Esophagus squamous epithelium (tissue), 5 donors: ENCODE results near the gene USE1. TPM values are rescaled to one million over a fixed set of nuclear protein-coding genes. Genes with fewer than 3 reads are reported as not detected.

ENCODE experiments used
- DNase-seq: peaks from one replicate; lab custom pipeline; 2025; lab: John Stamatoyannopoulos, UW
- H3K27ac ChIP-seq, 4 donors: fragments of 200-600 bp; sonication (generic); one replicate each; pipeline ENCODE4 v1.5.1; 2016 to 2019; ENCODE audit warnings: mild to moderate bottlenecking in 1 of 4
- H3K27me3 ChIP-seq, 4 donors: fragments of 200-600 bp; sonication (generic); 1 replicate in 3 of 4; 2 replicates in 1 of 4; pipeline versions ENCODE4 v1.5.1 to v1.6.0; 2017 to 2021; ENCODE audit warnings: antibody characterized with exemption in 1 of 4
- H3K36me3 ChIP-seq, 3 donors: fragments of 200-600 bp; sonication (generic); one replicate each; pipeline ENCODE4 v1.5.1; 2016 to 2019
- H3K4me1 ChIP-seq, 3 donors: fragments of 200-600 bp; sonication (generic); one replicate each; pipeline ENCODE4 v1.5.1; 2017 to 2019
- H3K4me3 ChIP-seq, 4 donors: fragments of 200-600 bp; sonication (generic); 1 replicate in 3 of 4; 2 replicates in 1 of 4; pipeline ENCODE4 v1.5.1; 2016 to 2019; ENCODE audit warnings: mild to moderate bottlenecking in 2 of 4, moderate library complexity in 1 of 4
- H3K9me3 ChIP-seq, 3 donors: fragments of 200-600 bp; sonication (generic); one replicate each; pipeline ENCODE4 v1.5.1; 2016 to 2019
- CTCF ChIP-seq, 6 experiments: fragments of 450-650 bp in 4 of 6; fragments of 200-600 bp in 2 of 6; sonication (generic) in 2 of 6; IDR thresholded peaks; one replicate each; pipeline ENCODE4 v1.5.1; 2016 to 2019; ENCODE audit warnings: antibody characterized with exemption in 6 of 6, mild to moderate bottlenecking in 4 of 6, moderate library complexity in 4 of 6
- POLR2A ChIP-seq, 4 donors: fragments of 450-650 bp; IDR thresholded peaks; one replicate each; pipeline ENCODE4 v1.6.1; 2017; ENCODE audit warnings: antibody characterized with exemption in 4 of 4, mild to moderate bottlenecking in 4 of 4, moderate library complexity in 3 of 4
- WGBS, 2 donors: methylation state at CpG; one replicate each; pipeline ENCODE4 v1.1.5; 2018; 5-methylcytosine and 5-hydroxymethylcytosine counted together
- intact Hi-C: fragments of 100-400 bp; cut with DNase I; formaldehyde crosslinking; loops from one replicate; pipeline ENCODE4 v1.15.0; 2022
- total RNA-seq, 4 donors: library from RNA; depleted of rRNA; stranded (reverse); fragments of >200 nt; gene quantifications; one replicate each; pipeline ENCODE4 v1.1.0, GENCODE V29; 2016
- donor health status: DM: yes; HTN: yes; CAD: no.

Gene USE1
- total RNA-seq, 4 donors from 2014 or later = 11.2 to 22.5 (median 17.6) TPM

- Histone ChIP-seq H3K9me3 (no peaks in the 10 kb centered on the region), H3K4me3 (peak overlapping the region; percentile 81 to 95 (median 90)), H3K4me1 (peaks cover 23 to 74% (median 38%) of the 10 kb centered on the region in 3 donors), H3K27me3 (no peaks in the 10 kb centered on the region), H3K27ac (peak overlapping the region; percentile 90 to 94 (median 92)), H3K36me3 (no peaks in the 10 kb centered on the region)
- DNase-seq = no peak
- WGBS, 2 donors = 7 to 15% methylated on average over 11 to 12 of the region's 21 CpGs
- TF ChIP-seq CTCF (IDR thresholded peaks at IDR 0.05) (no peak), POLR2A (IDR thresholded peaks at IDR 0.05) (no peak)
- intact Hi-C loops = no loop called here
Measured at GRCh38 chr19:17246681-17247425, 31.7 kb downstream of the USE1 start.

- Histone ChIP-seq H3K27ac (peak overlapping the region; percentile 42 to 94 (median 80)), H3K4me3 (no peak overlapping the region), H3K27me3 (no peaks in the 10 kb centered on the region), H3K4me1 (peaks cover 17 to 61% (median 30%) of the 10 kb centered on the region in 3 donors), H3K36me3 (no peaks in the 10 kb centered on the region), H3K9me3 (no peaks in the 10 kb centered on the region)
- intact Hi-C loops = no loop called here
- no peak for DNase-seq
- TF ChIP-seq POLR2A (IDR thresholded peaks at IDR 0.05) (no peak), CTCF (IDR thresholded peaks at IDR 0.05) (no peak)
- 69 to 71% methylated on average over 14 to 15 of the region's 21 CpGs for WGBS, 2 donors
Measured at GRCh38 chr19:17248011-17248776, 33.0 kb downstream of the USE1 start.

GRCh38 chr19:17249887-17250548, 34.9 kb downstream of the USE1 start:
- H3K4me3 ChIP-seq = no peak overlapping the region
- H3K27me3 ChIP-seq = no peaks in the 10 kb centered on the region
- intact Hi-C loops = no loop called here
- H3K27ac ChIP-seq = peak overlapping the region in 2 of 4 donors; percentile 16 to 94
- WGBS, 2 donors = 80 to 93% methylated on average over 6 to 7 of the region's 15 CpGs
- peaks cover 17 to 44% (median 26%) of the 10 kb centered on the region in 3 donors for H3K4me1 ChIP-seq
- TF ChIP-seq POLR2A (IDR thresholded peaks at IDR 0.05) (no peak), CTCF (IDR thresholded peaks at IDR 0.05) (no peak)
- no peaks in the 10 kb centered on the region for H3K36me3 ChIP-seq
- DNase-seq = no peak
- H3K9me3 ChIP-seq = no peaks in the 10 kb centered on the region

- Histone ChIP-seq H3K4me1 (peaks cover 0 to 7% (median 0%) of the 10 kb centered on the region in 3 donors), H3K27me3 (no peaks in the 10 kb centered on the region), H3K27ac (no peak overlapping the region), H3K36me3 (no peaks in the 10 kb centered on the region), H3K4me3 (no peak overlapping the region), H3K9me3 (peaks cover 0 to 7% (median 0%) of the 10 kb centered on the region in 3 donors)
- 79 to 85% methylated on average over 8 to 9 of the region's 10 CpGs for WGBS, 2 donors
- TF ChIP-seq POLR2A (IDR thresholded peaks at IDR 0.05) = no peak
- TF ChIP-seq CTCF (IDR thresholded peaks at IDR 0.05) = no peak
- DNase-seq = no peak
- intact Hi-C loops = no loop called here
Measured at GRCh38 chr19:17254636-17255035, 39.5 kb downstream of the USE1 start.
